Gastroesophageal sphincter (tissue), 3 donors: ENCODE results near the gene PPP2R5C.

ENCODE experiments used
- CTCF ChIP-seq, 4 experiments: fragments of 200-600 bp in 2 of 4; fragments of 450-650 bp in 2 of 4; sonication (generic) in 1 of 4; IDR thresholded peaks; one replicate each; pipeline ENCODE4 v1.5.1; 2017 to 2019; ENCODE audit warnings: antibody characterized with exemption in 4 of 4, mild to moderate bottlenecking in 2 of 4, moderate library complexity in 2 of 4
- EP300 ChIP-seq: sonication (generic); formaldehyde crosslinking; IDR thresholded peaks from one replicate; pipeline ENCODE4 v1.6.1; 2017; ENCODE audit warnings: antibody characterized with exemption, mild to moderate bottlenecking
- POLR2A ChIP-seq, 2 donors: fragments of 450-650 bp; IDR thresholded peaks; one replicate each; pipeline ENCODE4 v1.6.1; 2017; ENCODE audit warnings: antibody characterized with exemption in 2 of 2, mild to moderate bottlenecking in 2 of 2, moderate library complexity in 1 of 2

- TF ChIP-seq EP300 (no peak), CTCF (IDR thresholded peaks at IDR 0.05) (no peak), POLR2A (IDR thresholded peaks at IDR 0.05) (no peak)
Measured at GRCh38 chr14:101862711-101863110, 101.2 kb downstream of the PPP2R5C start.
